Inflammatory macrophage treated with lipopolysaccharide for 1 hour (primary cell): ENCODE results near the gene SERGEF.
A peak's percentile ranks its signal among the peaks of the same experiment; 100 is the strongest.

ENCODE experiments used
- DNase-seq, 2 donors: peaks; one replicate each; pipeline ENCODE4 v3.0.0-alpha.2; 2020 to 2022

SERGEF gene

GRCh38 chr11:17767301-17767885 is 245.5 kb downstream of the SERGEF start:
- no peak for DNase-seq

GRCh38 chr11:17766590-17766989 is 246.3 kb downstream of the SERGEF start:
- DNase-seq: no peak

GRCh38 chr11:17766073-17766359 is 246.8 kb downstream of the SERGEF start:
- no peak for DNase-seq

- DNase-seq: no peak
Measured at GRCh38 chr11:17765356-17766072, 247.3 kb downstream of the SERGEF start.

GRCh38 chr11:17764446-17765218 is 248.2 kb downstream of the SERGEF start:
- no peak for DNase-seq

- no peak for DNase-seq
Measured at GRCh38 chr11:17763703-17764102, 249.1 kb downstream of the SERGEF start.

- DNase-seq: no peak
Measured at GRCh38 chr11:17763244-17763643, 249.6 kb downstream of the SERGEF start.

GRCh38 chr11:17762309-17762974 is 250.4 kb downstream of the SERGEF start:
- no peak for DNase-seq

GRCh38 chr11:17760102-17761029 is 252.5 kb downstream of the SERGEF start:
- DNase-seq: peak in 1 of 2 donors; percentile 18

- DNase-seq: no peak
Measured at GRCh38 chr11:17755891-17756290, 257.0 kb downstream of the SERGEF start.

GRCh38 chr11:17753641-17754040 is 259.2 kb downstream of the SERGEF start:
- no peak for DNase-seq

GRCh38 chr11:17753153-17753552 is 259.7 kb downstream of the SERGEF start:
- DNase-seq: no peak

- DNase-seq: no peak
Measured at GRCh38 chr11:17752144-17752543, 260.7 kb downstream of the SERGEF start.

- DNase-seq: no peak
Measured at GRCh38 chr11:17751558-17751957, 261.3 kb downstream of the SERGEF start.

- no peak for DNase-seq
Measured at GRCh38 chr11:17750801-17751165, 262.1 kb downstream of the SERGEF start.

GRCh38 chr11:17750013-17750800 is 262.6 kb downstream of the SERGEF start:
- no peak for DNase-seq

GRCh38 chr11:17748761-17749721 is 263.8 kb downstream of the SERGEF start:
- no peak for DNase-seq

- no peak for DNase-seq
Measured at GRCh38 chr11:17748044-17748443, 264.8 kb downstream of the SERGEF start.

- no peak for DNase-seq
Measured at GRCh38 chr11:17747131-17747955, 265.5 kb downstream of the SERGEF start.

- DNase-seq: no peak
Measured at GRCh38 chr11:17746096-17746495, 266.8 kb downstream of the SERGEF start.
